ENCODE data around the gene ANAPC16.
"Not testable (repeated sequence)": the region's sequence is repeated elsewhere in the genome, so short reads cannot be mapped to it uniquely, and the experiment has no call there.

Gene ANAPC16

GRCh38 chr10:72243822-72244437 is 28.1 kb downstream of the ANAPC16 start:
- DNase-seq (ENCODE audit: low read depth in 3 of 3) = no peak

- no peak for DNase-seq (ENCODE audit: low read depth in 3 of 3)
Measured at GRCh38 chr10:72244573-72245038, 28.8 kb downstream of the ANAPC16 start.

GRCh38 chr10:72245949-72246525 is 30.2 kb downstream of the ANAPC16 start:
- no peak for DNase-seq (ENCODE audit: low read depth in 3 of 3)

GRCh38 chr10:72248468-72249151 is 32.8 kb downstream of the ANAPC16 start:
- peak in 2 of 3 experiments; percentile 24 to 62 for DNase-seq (ENCODE audit: low read depth in 3 of 3)

- not testable (repeated sequence) for DNase-seq (ENCODE audit: low read depth in 3 of 3)
Measured at GRCh38 chr10:72249176-72249862, 33.5 kb downstream of the ANAPC16 start.

GRCh38 chr10:72250666-72251065 is 34.9 kb downstream of the ANAPC16 start:
- DNase-seq (ENCODE audit: low read depth in 3 of 3) = no peak

- no peak for DNase-seq (ENCODE audit: low read depth in 3 of 3)
Measured at GRCh38 chr10:72251635-72252034, 35.8 kb downstream of the ANAPC16 start.

GRCh38 chr10:72252972-72253371 is 37.2 kb downstream of the ANAPC16 start:
- no peak for DNase-seq (ENCODE audit: low read depth in 3 of 3)

GRCh38 chr10:72253578-72253977 is 37.8 kb downstream of the ANAPC16 start:
- no peak for DNase-seq (ENCODE audit: low read depth in 3 of 3)

- DNase-seq (ENCODE audit: low read depth in 3 of 3) = peak in 1 of 3 experiments; percentile 32
Measured at GRCh38 chr10:72254813-72255568, 39.2 kb downstream of the ANAPC16 start.

GRCh38 chr10:72255977-72256729 is 40.3 kb downstream of the ANAPC16 start:
- no peak for DNase-seq (ENCODE audit: low read depth in 3 of 3)

- DNase-seq (ENCODE audit: low read depth in 3 of 3) = no peak
Measured at GRCh38 chr10:72257051-72257892, 41.5 kb downstream of the ANAPC16 start.

GRCh38 chr10:72258617-72259016 is 42.8 kb downstream of the ANAPC16 start:
- DNase-seq (ENCODE audit: low read depth in 3 of 3) = no peak

GRCh38 chr10:72259491-72260238 is 43.9 kb downstream of the ANAPC16 start:
- no peak for DNase-seq (ENCODE audit: low read depth in 3 of 3)

GRCh38 chr10:72260239-72260975 is 44.6 kb downstream of the ANAPC16 start:
- peak; percentile 55 to 91 (median 62) for DNase-seq (ENCODE audit: low read depth in 3 of 3)

GRCh38 chr10:72260976-72261783 is 45.4 kb downstream of the ANAPC16 start:
- DNase-seq (ENCODE audit: low read depth in 3 of 3) = peak in 2 of 3 experiments; percentile 45 to 60

- DNase-seq (ENCODE audit: low read depth in 3 of 3) = no peak
Measured at GRCh38 chr10:72261784-72262404, 46.1 kb downstream of the ANAPC16 start.
